ENCODE results near the gene NRXN2.

GRCh38 chr11:64631675-64632074 lies 91.3 kb downstream of the NRXN2 start:
- TF ChIP-seq, protein P1, sequence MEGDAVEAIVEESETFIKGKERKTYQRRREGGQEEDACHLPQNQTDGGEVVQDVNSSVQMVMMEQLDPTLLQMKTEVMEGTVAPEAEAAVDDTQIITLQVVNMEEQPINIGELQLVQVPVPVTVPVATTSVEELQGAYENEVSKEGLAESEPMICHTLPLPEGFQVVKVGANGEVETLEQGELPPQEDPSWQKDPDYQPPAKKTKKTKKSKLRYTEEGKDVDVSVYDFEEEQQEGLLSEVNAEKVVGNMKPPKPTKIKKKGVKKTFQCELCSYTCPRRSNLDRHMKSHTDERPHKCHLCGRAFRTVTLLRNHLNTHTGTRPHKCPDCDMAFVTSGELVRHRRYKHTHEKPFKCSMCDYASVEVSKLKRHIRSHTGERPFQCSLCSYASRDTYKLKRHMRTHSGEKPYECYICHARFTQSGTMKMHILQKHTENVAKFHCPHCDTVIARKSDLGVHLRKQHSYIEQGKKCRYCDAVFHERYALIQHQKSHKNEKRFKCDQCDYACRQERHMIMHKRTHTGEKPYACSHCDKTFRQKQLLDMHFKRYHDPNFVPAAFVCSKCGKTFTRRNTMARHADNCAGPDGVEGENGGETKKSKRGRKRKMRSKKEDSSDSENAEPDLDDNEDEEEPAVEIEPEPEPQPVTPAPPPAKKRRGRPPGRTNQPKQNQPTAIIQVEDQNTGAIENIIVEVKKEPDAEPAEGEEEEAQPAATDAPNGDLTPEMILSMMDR (IDR thresholded peaks at IDR 0.05), result no peak
- no peak for TF ChIP-seq POLR2A (IDR thresholded peaks at IDR 0.05)

Measured in heart left ventricle (tissue), 13 donors.